IMR-90 (cell line): ENCODE measurements around the gene NPEPPS. TPM values are rescaled to one million over a fixed set of nuclear protein-coding genes. Genes with fewer than 3 reads are reported as not detected.

ENCODE experiments used
- ATAC-seq: fragments of 200-7000 bp; cut with Tn5 transposase; 2 replicates; pipeline ENCODE4 v1.9.1; 2020; ENCODE audit warnings: low read depth, mild to moderate bottlenecking, moderate library complexity
- BruUV-seq: library from RNA; stranded (reverse); fragments of 400-500 nt; replicated peaks from 2 replicates; lab custom pipeline; 2021; lab: Mats Ljungman, UMichigan
- CTCF ChIA-PET: fragments of 300-600 bp; formaldehyde crosslinking; extraction: SDS; loops from one replicate; lab custom pipeline; 2021; ENCODE audit warnings: antibody characterized with exemption; lab: Yijun Ruan, JAX
- POLR2A ChIA-PET: fragments of 300-600 bp; sonication (Branson Sonifier 250); formaldehyde crosslinking; loops from one replicate; lab custom pipeline; 2022; ENCODE audit warnings: antibody characterized with exemption; ENCODE audit not compliant: unreplicated experiment; lab: Charles Lee
- DNase-seq: peaks from one replicate; pipeline ENCODE4 v3.0.0; 2013
- H2AFZ ChIP-seq: replicated peaks from 2 replicates; pipeline ENCODE3; 2013; ENCODE audit warnings: low read length, mild to moderate bottlenecking; ENCODE audit not compliant: poor library complexity
- H2AK5ac ChIP-seq: 2 replicates; pipeline ENCODE4 v1.6.1; 2013; ENCODE audit warnings: low read depth, low read length, inconsistent platforms
- H2AK9ac ChIP-seq: replicated peaks from 2 replicates; pipeline ENCODE3; 2013; ENCODE audit warnings: mild to moderate bottlenecking, low read depth, low read length, moderate library complexity; ENCODE audit not compliant: poor library complexity
- H2BK120ac ChIP-seq: 2 replicates; pipeline ENCODE4 v1.6.1; 2013; ENCODE audit warnings: low read depth, low read length, inconsistent platforms
- H2BK15ac ChIP-seq: 3 replicates; pipeline ENCODE4 v1.6.1; 2013; ENCODE audit warnings: low read depth, low read length, inconsistent platforms
- H2BK20ac ChIP-seq: 2 replicates; pipeline ENCODE4 v1.6.1; 2013; ENCODE audit warnings: low read depth, mild to moderate bottlenecking, inconsistent platforms, low read length, moderate library complexity
- H2BK5ac ChIP-seq: 2 replicates; pipeline ENCODE4 v1.6.1; 2013; ENCODE audit warnings: mild to moderate bottlenecking, low read depth, low read length, inconsistent platforms; ENCODE audit not compliant: poor library complexity, severe bottlenecking
- H3K14ac ChIP-seq: replicated peaks from 2 replicates; pipeline ENCODE4 v1.6.1; 2013; ENCODE audit warnings: low read depth, low read length, inconsistent platforms
- H3K18ac ChIP-seq: 2 replicates; pipeline ENCODE4 v1.6.1; 2013; ENCODE audit warnings: low read depth, low read length, control low read depth
- H3K23ac ChIP-seq: 2 replicates; pipeline ENCODE4 v1.6.1; 2013; ENCODE audit warnings: low read depth, low read length, inconsistent platforms
- H3K27ac ChIP-seq: 2 replicates; pipeline ENCODE4 v1.5.1; 2013; ENCODE audit warnings: mild to moderate bottlenecking, control low read depth, low read length; ENCODE audit not compliant: insufficient read depth
- H3K27me3 ChIP-seq: 2 replicates; pipeline ENCODE4 v1.6.1; 2013; ENCODE audit warnings: low read length; ENCODE audit not compliant: control insufficient read depth, insufficient read depth
- H3K36me3 ChIP-seq: 2 replicates; pipeline ENCODE4 v1.6.1; 2013; ENCODE audit warnings: low read length, mixed read lengths; ENCODE audit not compliant: control insufficient read depth, insufficient read depth
- H3K4ac ChIP-seq: 2 replicates; pipeline ENCODE4 v1.6.1; 2013; ENCODE audit warnings: low read depth, low read length, inconsistent platforms
- H3K4me1 ChIP-seq: 2 replicates; pipeline ENCODE4 v1.6.1; 2013; ENCODE audit warnings: low read length, mixed read lengths; ENCODE audit not compliant: control insufficient read depth, insufficient read depth
- H3K4me2 ChIP-seq: 2 replicates; pipeline ENCODE4 v1.6.1; 2013; ENCODE audit warnings: low read depth, mild to moderate bottlenecking, control low read depth, low read length, moderate library complexity
- H3K4me3 ChIP-seq: 2 replicates; pipeline ENCODE4 v1.5.1; 2013; ENCODE audit warnings: low read depth, mild to moderate bottlenecking, control low read depth, low read length, moderate library complexity; ENCODE audit not compliant: insufficient read depth
- H3K56ac ChIP-seq: 2 replicates; pipeline ENCODE4 v1.6.1; 2013; ENCODE audit warnings: low read length, inconsistent platforms; ENCODE audit not compliant: insufficient read depth; ENCODE audit errors: extremely low read depth
- H3K79me1 ChIP-seq, 2 experiments: 2 replicates each; pipeline ENCODE4 v1.6.1; 2013; ENCODE audit warnings: low read length in 2 of 2, inconsistent platforms in 1 of 2, low read depth in 1 of 2
- H3K9ac ChIP-seq: 2 replicates; pipeline ENCODE4 v1.6.1; 2013; ENCODE audit warnings: low read depth, low read length, control low read depth
- H3K9me1 ChIP-seq: 2 replicates; pipeline ENCODE4 v1.6.1; 2013; ENCODE audit warnings: low read length, inconsistent platforms; ENCODE audit not compliant: insufficient read depth
- H3K9me3 ChIP-seq: 2 replicates; pipeline ENCODE4 v1.6.1; 2013; ENCODE audit warnings: low read length; ENCODE audit not compliant: control insufficient read depth, insufficient read depth
- H4K20me1 ChIP-seq: 2 replicates; pipeline ENCODE4 v1.6.1; 2013; ENCODE audit warnings: low read length, inconsistent platforms; ENCODE audit not compliant: insufficient read depth
- H4K5ac ChIP-seq: 2 replicates; pipeline ENCODE4 v1.6.1; 2013; ENCODE audit warnings: mild to moderate bottlenecking, low read depth, low read length, control low read depth
- H4K8ac ChIP-seq, 2 experiments: 2 replicates each; pipeline ENCODE4 v1.6.1; 2013; ENCODE audit warnings: low read depth in 2 of 2, low read length in 2 of 2, control low read depth in 1 of 2, inconsistent platforms in 1 of 2
- H4K91ac ChIP-seq: 2 replicates; pipeline ENCODE4 v1.6.1; 2013; ENCODE audit warnings: low read depth, low read length, inconsistent platforms; ENCODE audit not compliant: insufficient read depth
- BHLHE40 ChIP-seq: fragments of 150-350 bp; IDR thresholded peaks from 2 replicates; pipeline ENCODE4 v1.6.1; 2016; ENCODE audit warnings: mild to moderate bottlenecking, low read depth, low read length
- CEBPB ChIP-seq: IDR thresholded peaks from 2 replicates; pipeline ENCODE4 v1.6.1; 2012; ENCODE audit warnings: low read depth, low read length, improper control_type of control experiment
- CHD1 ChIP-seq: IDR thresholded peaks from 2 replicates; pipeline ENCODE4 v1.6.1; 2012; ENCODE audit warnings: low read depth, low read length, improper control_type of control experiment
- CTCF ChIP-seq: conservative IDR thresholded peaks from 2 replicates; pipeline ENCODE4 v1.5.1; 2012; ENCODE audit warnings: mild to moderate bottlenecking, low read depth, low read length, improper control_type of control experiment
- ELK1 ChIP-seq: fragments of 150-350 bp; IDR thresholded peaks from 2 replicates; pipeline ENCODE4 v1.6.1; 2016; ENCODE audit warnings: low read depth, mild to moderate bottlenecking, low read length, moderate library complexity, borderline replicate concordance
- FOS ChIP-seq: fragments of 150-350 bp; IDR thresholded peaks from 2 replicates; pipeline ENCODE4 v1.6.1; 2016; ENCODE audit warnings: low read depth, low read length
- MAFK ChIP-seq: IDR thresholded peaks from 2 replicates; pipeline ENCODE4 v1.6.1; 2012; ENCODE audit warnings: low read depth, low read length, improper control_type of control experiment
- MAZ ChIP-seq: IDR thresholded peaks from 2 replicates; pipeline ENCODE4 v1.6.1; 2012; ENCODE audit warnings: low read depth, mild to moderate bottlenecking, low read length, improper control_type of control experiment, moderate library complexity, borderline replicate concordance
- MXI1 ChIP-seq: IDR thresholded peaks from 2 replicates; pipeline ENCODE4 v1.6.1; 2012; ENCODE audit warnings: low read depth, mild to moderate bottlenecking, low read length, moderate library complexity, borderline replicate concordance
- NFE2L2 ChIP-seq: fragments of 150-350 bp; IDR thresholded peaks from 2 replicates; pipeline ENCODE4 v1.6.1; 2016; ENCODE audit warnings: low read depth, mild to moderate bottlenecking, low read length
- POLR2A ChIP-seq: IDR thresholded peaks from 2 replicates; pipeline ENCODE4 v1.6.1; 2012; ENCODE audit warnings: mild to moderate bottlenecking, low read depth, low read length
- RAD21 ChIP-seq: IDR thresholded peaks from 2 replicates; pipeline ENCODE4 v1.6.1; 2012; ENCODE audit warnings: low read length, improper control_type of control experiment
- RCOR1 ChIP-seq: IDR thresholded peaks from 2 replicates; pipeline ENCODE4 v1.6.1; 2012; ENCODE audit warnings: mild to moderate bottlenecking, low read length, improper control_type of control experiment; ENCODE audit not compliant: insufficient replicate concordance
- RFX5 ChIP-seq: IDR thresholded peaks from 2 replicates; pipeline ENCODE4 v1.8.0; 2012; ENCODE audit warnings: low read depth, mild to moderate bottlenecking, low read length, moderate library complexity
- SMC3 ChIP-seq: fragments of 150-350 bp; IDR thresholded peaks from 2 replicates; pipeline ENCODE4 v1.6.1; 2016; ENCODE audit warnings: low read depth, mild to moderate bottlenecking, antibody characterized with exemption, low read length, moderate library complexity
- USF2 ChIP-seq: fragments of 150-350 bp; IDR thresholded peaks from 2 replicates; pipeline ENCODE4 v1.6.1; 2017; ENCODE audit warnings: mild to moderate bottlenecking, antibody characterized with exemption, low read length, low read depth
- WGBS, 2 experiments: methylation state at CpG; one replicate each; pipeline versions ENCODE4 v1.1.5 to v1.1.7; 2013; ENCODE audit warnings: missing lambda C conversion rate in 2 of 2; ENCODE audit not compliant: insufficient read length in 1 of 2; ENCODE audit errors: extremely low coverage in 2 of 2; 5-methylcytosine and 5-hydroxymethylcytosine counted together
- dilution Hi-C: fragments of 300-500 bp; cut with HindIII; formaldehyde crosslinking; loops from one replicate; pipeline ENCODE4 v1.14.3; 2018; ENCODE audit warnings: low sequenced_read_pairs; ENCODE audit not compliant: unreplicated experiment
- in situ Hi-C: fragments of 300-500 bp; cut with MboI; formaldehyde crosslinking; loops from 3 replicates; pipeline ENCODE4 v1.14.3; 2019; ENCODE audit warnings: low sequenced_read_pairs, inconsistent platforms, mixed read lengths
- intact Hi-C: fragments of 100-400 bp; cut with micrococcal nuclease; formaldehyde crosslinking; loops from 2 replicates; pipeline ENCODE4 v1.10.0; 2022
- polyA plus RNA-seq, 3 experiments: library from polyadenylated mRNA; depleted of rRNA; stranded (reverse); fragments of >200 nt; gene quantifications; 2 replicates each; pipeline ENCODE4 v1.2.3, GENCODE V29; 2012; ENCODE audit warnings: low replicate concordance in 1 of 3
- total RNA-seq: library from RNA; depleted of rRNA; stranded (reverse); fragments of >200 nt; gene quantifications from 2 replicates; pipeline ENCODE4 v1.2.3, GENCODE V29; 2012

The NPEPPS gene
- total and polyA plus RNA-seq, 2 of the 4 experiments (the other 2 are of a cell fraction), result 54.1 to 64.6 TPM

GRCh38 chr17:47632991-47633390 is 102.1 kb downstream of the NPEPPS start:
- in situ Hi-C loops (no loop called here), intact Hi-C loops (no loop called here), dilution Hi-C loops (no loop called here)
- Histone ChIP-seq H2AFZ (no peak overlapping the region), H2BK120ac (no peak overlapping the region), H3K23ac (no peak overlapping the region), H2BK5ac (no peak overlapping the region), H4K20me1 (no peaks in the 10 kb centered on the region), H3K56ac (no peak overlapping the region), H3K9me3 (no peaks in the 10 kb centered on the region), H3K9me1 (0 out of 2 replicates have a peak, but pooled peaks cover 2% of the 10 kb centered on the region), H2AK5ac (no peak overlapping the region), H4K5ac (no peak overlapping the region), H3K4me3 (no peak overlapping the region), H2BK15ac (no peak overlapping the region), H3K27ac (no peak overlapping the region), H3K79me1 (no peaks in the 10 kb centered on the region), H4K8ac (no peak overlapping the region), H3K4me2 (no peak overlapping the region), H3K36me3 (no peaks in the 10 kb centered on the region), H3K4me1 (no peaks in the 10 kb centered on the region), H3K27me3 (no peaks in the 10 kb centered on the region), H2AK9ac (no peak overlapping the region), H3K18ac (no peak overlapping the region), H3K9ac (no peak overlapping the region), H4K91ac (no peak overlapping the region), H2BK20ac (no peak overlapping the region), H3K4ac (no peak overlapping the region), H3K14ac (no peak overlapping the region; the same call in 1 of the 2 replicates)
- CTCF ChIA-PET, result no interaction called here
- BruUV-seq, result no TSS peak
- TF ChIP-seq BHLHE40, result no peak
- no peak for TF ChIP-seq CTCF
- TF ChIP-seq MAFK, result no peak
- no peak for TF ChIP-seq USF2
- TF ChIP-seq MAZ, result no peak
- TF ChIP-seq FOS, result no peak
- no peak for TF ChIP-seq CEBPB
- TF ChIP-seq POLR2A, result no peak
- TF ChIP-seq RAD21, result no peak
- no peak for TF ChIP-seq SMC3
- TF ChIP-seq NFE2L2, result no peak
- no peak for TF ChIP-seq RFX5
- no peak for TF ChIP-seq MXI1
- TF ChIP-seq CHD1, result no peak
- no peak for TF ChIP-seq ELK1
- no peak for TF ChIP-seq RCOR1
- WGBS, 2 experiments, result 100% methylated on average over 1 of the region's 3 CpGs; no CpG with 5 or more reads in 1 of the 2 experiments
- DNase-seq (no peak), ATAC-seq (no peak)
- POLR2A ChIA-PET, result interaction anchor here (0.5 to 0.6 kb wide), 3 partner anchors 8 to 132 kb away, joined by 3 to 13 read pairs (median 6); no protein-coding TSS in a partner anchor
